ENCODE measurements around the gene ARHGEF28. TPM values are rescaled to one million over a fixed set of nuclear protein-coding genes. Genes with fewer than 3 reads are reported as not detected.

Gene ARHGEF28
- total and polyA plus RNA-seq, 2 of the 4 experiments (the other 2 are of a cell fraction) = 3.6 to 16.0 TPM

GRCh38 chr5:73599380-73599779 is 26.6 kb upstream of the ARHGEF28 start:
- H2AK5ac ChIP-seq (ENCODE audit: low read depth, low read length) = peak overlapping the region; percentile 53; the same call in 1 of the 2 replicates
- no peaks in the 10 kb centered on the region for H3K9me3 ChIP-seq (ENCODE audit: control insufficient read depth, insufficient read depth, low read length)
- no peaks in the 10 kb centered on the region for H3K36me3 ChIP-seq (ENCODE audit: control insufficient read depth, insufficient read depth, low read length)
- peak overlapping the region; percentile 88; the same call in 1 of the 3 replicates for H2BK15ac ChIP-seq (ENCODE audit: low read depth, low read length)
- no peak overlapping the region for H2BK5ac ChIP-seq (ENCODE audit: low read depth, low read length, poor library complexity, severe bottlenecking)
- no peaks in the 10 kb centered on the region for H3K27me3 ChIP-seq (ENCODE audit: control insufficient read depth, insufficient read depth, low read length)
- dilution Hi-C loops (cut with HindIII; ENCODE audit: low sequenced_read_pairs, unreplicated experiment) = loop anchor here (25.0 kb wide), 1 partner anchor 188 kb away; no protein-coding TSS in a partner anchor
- H2AK9ac ChIP-seq (replicated peaks; ENCODE audit: low read depth, low read length, poor library complexity) = no peak overlapping the region
- no peak overlapping the region for H3K27ac ChIP-seq (ENCODE audit: insufficient read depth, low read length)
- H3K4me3 ChIP-seq (ENCODE audit: insufficient read depth, low read depth, low read length) = no peak overlapping the region
- ChIA-PET POLR2A (ENCODE audit: unreplicated experiment) (no interaction called here), CTCF (interaction anchor here (0.6 kb wide), 1 partner anchor 307 kb away, joined by 3 read pairs; no protein-coding TSS in a partner anchor)
- no peak overlapping the region for H3K23ac ChIP-seq (ENCODE audit: low read depth, low read length)
- no peaks in the 10 kb centered on the region; a peak in 1 of 4 replicates for H3K79me1 ChIP-seq (ENCODE audit: low read depth in 1 of 2, low read length in 2 of 2)
- no peak overlapping the region for H3K14ac ChIP-seq (replicated peaks; ENCODE audit: low read depth, low read length)
- no peak overlapping the region for H3K9ac ChIP-seq (ENCODE audit: low read depth, low read length)
- ATAC-seq (ENCODE audit: low read depth) = no peak
- no TSS peak for BruUV-seq (replicated peaks)
- H3K4ac ChIP-seq (ENCODE audit: low read depth, low read length) = peak overlapping the region; percentile 35; the same call in 1 of the 2 replicates
- H3K9me1 ChIP-seq (ENCODE audit: insufficient read depth, low read length) = no peaks in the 10 kb centered on the region
- H3K4me1 ChIP-seq (ENCODE audit: control insufficient read depth, insufficient read depth, low read length) = no peaks in the 10 kb centered on the region
- H3K4me2 ChIP-seq (ENCODE audit: low read depth, low read length) = no peak overlapping the region
- in situ Hi-C loops (cut with MboI; ENCODE audit: low sequenced_read_pairs) = no loop called here
- H4K5ac ChIP-seq (ENCODE audit: low read depth, low read length) = no peak overlapping the region
- WGBS, 2 experiments (ENCODE audit: extremely low coverage in 2 of 2, insufficient read length in 1 of 2) = 100% methylated on average over 1 of the region's 3 CpGs; no CpG with 5 or more reads in 1 of the 2 experiments
- H3K18ac ChIP-seq (ENCODE audit: low read depth, low read length) = no peak overlapping the region
- H4K20me1 ChIP-seq (ENCODE audit: insufficient read depth, low read length) = no peaks in the 10 kb centered on the region
- H4K91ac ChIP-seq (ENCODE audit: insufficient read depth, low read depth, low read length) = no peak overlapping the region
- H2BK120ac ChIP-seq (ENCODE audit: low read depth, low read length) = peak overlapping the region; percentile 61; the same call in 1 of the 2 replicates
- DNase-seq = no peak
- H3K56ac ChIP-seq (ENCODE audit: extremely low read depth, insufficient read depth, low read length) = no peak overlapping the region; the same call in 1 of the 2 replicates
- no peak overlapping the region for H2AFZ ChIP-seq (replicated peaks; ENCODE audit: low read length, poor library complexity)
- H2BK20ac ChIP-seq (ENCODE audit: low read depth, low read length) = peak overlapping the region; percentile 53
- TF ChIP-seq MAFK (IDR thresholded peaks at IDR 0.05; ENCODE audit: low read depth, low read length) (peak; percentile 90), RCOR1 (IDR thresholded peaks at IDR 0.05; ENCODE audit: insufficient replicate concordance, low read length) (no peak)
- no peak overlapping the region for H4K8ac ChIP-seq (ENCODE audit: low read depth in 2 of 2, low read length in 2 of 2)
- intact Hi-C loops (cut with micrococcal nuclease) = no loop called here
